IPS DF 4.7 (cell line): ENCODE measurements around the gene AGXT.

Source experiments
- DNase-seq: peaks from one replicate; pipeline ENCODE4 v3.0.0-alpha.2; 2013; ENCODE audit warnings: low spot score; ENCODE audit errors: extremely low read depth

Gene AGXT

DNA sequence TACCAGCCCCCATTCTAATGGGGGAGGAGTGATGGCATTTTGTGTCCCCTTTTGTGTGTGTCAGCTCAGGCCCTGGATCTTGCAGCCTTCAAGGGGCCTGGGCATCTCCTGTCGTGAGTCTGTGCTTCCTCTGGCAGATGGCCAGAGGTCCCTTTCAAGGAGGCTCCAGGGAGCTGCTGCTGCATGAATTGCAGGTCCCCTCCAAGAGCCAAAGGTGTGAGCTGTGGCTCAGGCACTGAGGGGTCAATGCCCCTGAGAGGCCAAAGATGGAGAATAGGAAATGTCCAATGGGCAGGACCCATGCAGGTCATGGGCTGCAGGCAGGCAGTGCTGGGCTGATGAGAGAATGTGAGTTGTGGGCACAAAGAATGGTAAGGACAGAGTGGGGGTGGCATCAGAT is 16.9 kb downstream of the AGXT start:
- no peak for DNase-seq

DNA sequence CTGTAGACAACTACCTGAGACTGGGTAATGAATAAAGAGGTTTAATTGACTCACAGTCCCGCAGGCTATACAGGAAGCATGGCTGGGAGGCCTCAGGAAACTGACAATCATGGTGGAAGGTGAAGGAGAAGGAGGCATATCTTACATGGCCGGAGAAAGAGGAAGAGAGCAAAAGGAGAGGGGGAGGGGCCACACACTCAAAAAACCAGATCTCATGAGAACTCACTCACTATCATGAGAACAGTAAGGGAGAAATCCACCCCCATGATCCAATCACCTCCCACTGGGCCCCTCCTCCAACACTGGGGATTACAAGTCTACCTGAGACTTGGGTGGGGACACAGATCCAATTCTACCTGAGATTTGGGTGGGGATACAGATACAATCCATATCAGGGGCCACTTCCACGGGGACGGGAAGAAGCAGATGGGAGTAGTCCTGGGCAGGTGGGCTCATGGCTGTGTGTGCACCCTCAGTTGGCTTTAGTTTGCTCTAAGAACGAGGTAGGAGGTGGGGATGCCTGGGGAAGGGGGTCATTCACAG is 17.5 kb downstream of the AGXT start:
- DNase-seq, result no peak

DNA sequence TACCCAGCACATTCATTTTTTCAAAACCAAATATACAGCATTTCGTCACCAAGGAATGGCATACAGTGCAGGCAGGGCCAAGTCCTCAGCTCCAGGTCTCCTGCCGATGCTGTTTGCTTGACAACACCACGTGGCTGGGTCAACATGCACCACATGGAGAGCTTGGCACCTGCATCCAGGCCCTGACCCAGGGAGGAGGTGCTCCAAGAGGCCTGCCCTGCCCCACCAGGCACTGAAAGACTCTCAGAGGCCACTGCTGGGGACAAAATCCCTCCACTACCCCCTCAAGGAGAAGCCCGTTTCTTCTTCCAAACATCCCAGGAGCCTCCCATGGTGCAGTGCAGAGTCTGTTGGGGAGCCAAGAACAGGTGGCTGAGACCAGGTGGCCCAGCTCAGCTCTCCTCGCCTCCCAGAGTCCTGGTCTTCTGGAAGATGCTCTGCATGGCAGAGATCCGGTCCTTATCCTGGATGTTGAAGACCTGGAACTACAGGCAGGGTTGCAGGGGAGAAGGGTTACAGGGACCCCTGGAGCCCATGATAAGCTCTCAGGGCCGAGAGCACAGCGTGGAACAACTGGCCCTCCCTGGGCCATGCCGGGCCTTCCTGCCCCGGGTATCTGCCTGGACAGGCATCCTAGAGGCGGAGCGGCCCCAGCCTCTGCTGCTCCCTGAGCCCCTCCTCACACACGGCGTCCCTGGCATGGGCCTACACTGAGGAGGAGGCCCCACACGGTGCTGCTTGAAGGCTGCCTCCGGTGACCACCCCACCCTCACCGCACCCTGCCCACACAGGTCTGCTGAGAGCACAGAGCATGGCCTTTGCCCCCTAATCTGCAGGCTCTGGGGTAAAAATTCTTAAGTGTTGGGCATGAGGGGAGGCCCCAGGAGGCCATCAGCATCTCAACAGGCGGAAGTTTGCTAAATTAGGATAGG is 18.3 kb downstream of the AGXT start:
- DNase-seq, result no peak

DNA sequence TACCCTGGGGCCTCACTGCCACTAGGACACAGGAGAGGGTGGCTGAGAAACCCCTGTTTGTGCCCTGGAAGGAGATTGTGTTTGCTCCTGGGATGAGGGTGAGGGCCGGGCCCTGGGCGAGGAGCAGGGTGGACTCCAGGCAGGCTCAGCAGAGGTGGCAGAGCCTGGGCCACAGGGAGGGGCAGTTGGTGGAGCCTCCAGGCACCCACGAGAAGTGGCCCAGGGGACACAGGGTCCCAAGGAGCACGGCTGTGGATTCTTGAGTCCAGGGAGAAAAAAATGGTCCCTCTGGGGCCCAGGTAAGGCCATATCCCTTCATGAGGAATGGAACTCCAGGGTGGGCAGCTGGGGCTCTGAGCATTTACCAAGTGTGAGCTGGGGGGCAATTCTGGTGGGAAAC is 19.0 kb downstream of the AGXT start:
- no peak for DNase-seq

DNA sequence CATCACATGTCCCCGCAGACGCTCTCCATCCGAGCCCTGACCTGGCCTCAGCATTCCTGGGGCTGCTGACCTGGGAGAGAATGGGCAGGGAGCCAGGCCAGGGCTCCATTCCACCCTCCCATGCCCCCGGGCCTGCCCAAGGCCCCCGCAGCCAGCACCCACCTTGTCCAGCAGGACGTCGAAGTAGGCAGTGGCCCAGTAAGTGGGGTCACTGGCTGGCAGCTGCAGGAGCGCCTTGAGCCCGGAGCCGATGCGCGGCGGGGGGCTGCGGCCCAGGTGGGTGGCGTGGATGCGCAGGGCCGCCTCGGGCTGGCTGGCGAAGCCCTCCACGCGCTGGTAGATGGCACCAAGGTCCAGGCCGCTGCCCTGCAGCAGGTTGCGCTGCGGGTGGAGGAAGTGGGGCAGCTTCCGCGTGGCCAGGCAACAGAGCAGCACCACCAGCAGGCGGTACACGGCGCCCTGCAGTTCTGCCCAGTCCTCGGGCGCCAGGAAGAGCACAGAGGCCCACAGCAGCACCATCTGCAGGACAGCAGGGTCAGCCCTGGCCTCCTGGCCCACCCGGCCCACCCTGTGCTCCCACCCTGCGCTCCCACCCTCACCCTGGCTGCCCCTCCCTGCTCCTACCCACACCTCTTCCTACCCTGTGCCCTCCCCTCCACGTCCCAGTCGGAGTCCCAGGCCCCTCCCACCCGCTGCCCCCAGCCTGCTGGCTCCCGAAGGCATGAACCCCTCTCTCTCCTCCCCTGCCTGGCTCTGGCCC is 19.7 kb downstream of the AGXT start:
- DNase-seq, result no peak

DNA sequence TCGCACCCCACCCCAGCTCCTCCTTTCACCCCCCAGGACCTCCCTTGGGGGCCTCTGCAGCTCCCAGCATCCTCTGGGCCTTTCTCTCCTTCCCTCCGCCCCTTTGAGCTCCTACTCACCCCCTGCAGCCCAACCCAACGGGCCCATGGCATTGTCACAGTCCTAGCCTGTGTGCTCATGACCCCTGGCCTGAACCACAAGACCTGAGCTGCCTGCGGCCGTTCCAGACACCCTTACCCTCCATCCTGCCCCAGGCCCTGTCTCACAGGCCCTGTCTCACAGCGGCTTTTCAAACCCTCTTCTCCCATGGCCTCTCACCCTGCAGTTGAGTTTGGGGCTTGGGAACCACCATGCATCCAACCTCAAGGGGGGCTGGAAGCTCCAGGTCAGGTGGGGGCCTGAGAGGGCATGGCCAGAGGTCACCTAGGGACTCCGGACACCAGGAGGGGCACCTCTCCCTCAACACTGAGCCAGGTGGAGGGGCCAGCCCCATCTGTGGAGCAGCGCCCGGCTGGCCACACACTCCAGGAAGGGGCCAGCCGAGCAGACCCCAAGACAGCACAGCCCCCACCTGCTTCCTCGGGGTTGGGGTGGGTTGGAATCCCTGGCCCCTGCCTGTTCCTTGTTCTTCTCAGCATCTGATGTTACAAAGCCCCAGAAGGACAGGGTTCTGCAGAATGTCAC is 20.4 kb downstream of the AGXT start:
- DNase-seq, result no peak

DNA sequence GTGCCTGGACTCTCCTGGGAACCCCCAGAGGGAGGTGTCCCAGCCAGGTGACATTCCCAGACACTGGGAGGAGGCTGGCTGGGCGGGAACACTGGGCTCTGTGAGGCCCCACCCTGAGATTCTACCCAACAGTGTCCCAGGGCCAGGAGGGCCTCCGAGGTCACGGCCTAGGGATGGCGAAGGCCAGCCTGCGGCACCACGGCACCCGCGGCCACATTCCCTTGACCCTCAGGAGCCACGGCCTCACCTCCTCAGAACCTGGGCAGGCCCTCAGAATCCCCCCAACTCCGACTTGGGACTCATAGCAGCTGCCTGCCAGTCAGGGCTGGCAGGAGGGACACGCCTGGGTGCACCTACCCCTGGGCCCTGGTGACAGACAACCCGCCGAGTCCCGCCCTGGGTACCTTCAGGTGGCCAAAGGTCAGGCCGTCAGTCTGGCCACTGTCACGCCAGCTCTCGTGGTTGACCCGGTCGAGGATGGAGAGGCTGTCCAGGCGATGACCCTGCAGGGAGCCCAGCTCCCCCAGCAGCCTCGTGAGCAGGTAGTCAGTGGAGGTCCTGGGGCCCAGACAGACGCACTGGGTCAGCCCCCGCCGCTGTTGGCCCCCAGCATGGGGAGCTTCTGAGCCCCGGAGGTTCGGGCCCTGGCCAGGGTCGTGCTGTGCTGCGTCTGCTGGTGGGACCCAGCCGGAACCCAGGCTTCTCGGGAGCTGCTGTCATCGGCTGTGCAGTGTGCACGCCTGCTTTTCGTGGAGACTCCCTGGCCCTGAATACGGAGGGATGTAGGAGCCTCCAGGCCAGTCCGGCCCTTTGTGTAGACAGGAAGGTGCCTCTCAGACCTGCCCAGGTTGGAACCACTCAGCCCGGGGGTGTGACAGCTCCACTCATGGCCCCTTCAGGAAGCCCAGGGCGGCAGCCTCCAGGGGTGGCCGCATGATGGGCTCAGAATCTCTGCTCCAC is 21.3 kb downstream of the AGXT start:
- no peak for DNase-seq

DNA sequence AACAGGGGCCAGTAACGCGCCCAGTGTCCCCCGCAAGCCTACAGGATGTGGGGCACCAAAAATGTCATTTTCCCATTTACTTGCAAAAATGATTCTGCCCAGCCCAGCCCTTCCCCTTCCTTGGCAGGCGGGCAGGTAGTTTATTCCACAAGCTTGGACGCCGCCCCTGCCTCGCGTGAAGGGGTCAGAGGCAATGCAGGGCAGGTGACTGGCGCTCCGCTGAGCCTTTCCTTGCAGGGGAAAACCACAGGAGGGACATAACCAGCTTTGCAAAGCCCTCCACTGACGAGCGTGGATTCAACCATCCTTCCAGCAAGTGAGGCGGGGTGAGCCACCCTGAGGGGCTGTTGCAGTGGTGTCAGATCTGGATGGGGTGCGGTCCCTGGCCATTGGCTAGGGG is 22.1 kb downstream of the AGXT start:
- DNase-seq, result no peak

DNA sequence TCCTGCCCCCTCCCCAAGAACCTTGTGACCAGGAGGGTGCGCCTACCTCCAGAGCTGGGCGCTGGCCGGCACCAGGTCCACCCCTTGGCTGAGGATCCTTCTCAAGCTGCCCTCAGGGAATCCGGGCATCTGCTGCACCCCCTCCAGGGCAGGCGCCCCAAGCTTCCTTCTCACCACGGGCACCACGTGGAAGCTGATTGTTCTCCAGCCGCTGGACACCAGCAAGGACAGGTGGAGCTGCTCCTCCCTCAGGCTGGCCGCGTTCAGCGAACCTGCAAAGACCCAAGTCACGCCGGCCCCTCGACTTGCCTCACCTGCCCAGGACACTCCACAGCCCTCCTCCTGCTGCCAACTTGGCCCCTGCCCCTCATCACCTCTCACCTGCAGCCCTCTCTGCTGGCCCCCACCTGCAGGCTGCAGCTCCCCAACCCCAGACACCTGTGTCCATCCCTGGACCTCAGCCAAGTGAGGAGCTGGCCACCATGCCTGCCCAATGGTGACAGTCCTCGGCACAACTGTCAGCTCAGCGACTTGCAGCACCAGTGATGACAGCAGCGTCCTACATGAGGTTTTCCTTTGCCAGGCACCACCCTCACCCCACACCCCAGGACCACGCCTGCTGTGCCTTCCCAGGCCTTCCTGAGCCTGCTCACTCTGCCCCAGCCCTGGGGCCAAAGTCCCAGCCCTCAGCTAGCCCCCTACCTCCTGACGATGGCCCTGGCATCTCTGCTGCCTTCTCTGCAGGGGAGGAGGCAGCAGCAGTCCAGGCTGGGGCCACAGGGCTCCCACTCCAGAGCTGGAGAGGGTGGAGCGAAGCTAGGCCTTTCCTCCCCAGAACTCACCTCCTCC is 23.1 kb downstream of the AGXT start:
- no peak for DNase-seq

DNA sequence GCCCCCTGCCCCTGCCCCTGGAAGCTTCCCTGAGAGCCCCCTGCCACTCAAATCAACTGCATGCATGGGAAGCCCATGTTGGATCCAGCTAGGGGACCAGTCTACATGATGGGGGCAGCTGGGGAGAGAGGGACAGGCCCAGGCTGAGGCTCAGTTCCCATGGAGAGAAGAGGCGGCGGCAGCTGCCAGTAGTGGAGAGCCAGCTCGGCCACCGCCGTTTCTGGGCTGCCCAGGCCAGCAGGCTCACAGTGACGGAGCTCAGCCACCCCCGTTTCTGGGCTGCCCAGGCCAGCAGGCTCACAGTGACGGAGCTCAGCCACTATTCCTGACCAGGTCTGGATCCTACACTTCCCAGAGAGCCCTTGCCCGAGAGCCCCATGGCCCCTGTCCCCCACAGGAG is 23.7 kb downstream of the AGXT start:
- no peak for DNase-seq

DNA sequence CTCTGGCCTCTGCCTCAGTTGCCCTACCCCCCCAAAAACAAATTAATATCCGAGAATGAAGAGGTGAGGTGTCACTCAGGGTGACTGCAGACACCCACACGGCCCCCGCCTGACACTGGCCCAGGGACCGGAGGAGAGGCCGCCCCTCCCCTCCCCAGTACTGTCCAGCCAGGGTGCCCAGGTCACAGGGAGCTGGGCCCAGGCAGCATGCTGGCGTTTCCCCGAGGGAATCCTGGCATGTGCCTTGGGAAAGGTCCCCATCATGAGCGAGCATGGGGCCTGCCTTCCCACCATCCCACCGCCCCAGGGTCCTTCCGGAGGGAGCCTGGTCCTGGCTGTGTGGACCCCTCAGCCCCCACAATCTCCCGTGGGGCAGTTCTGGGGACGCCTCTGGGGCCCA is 24.3 kb downstream of the AGXT start:
- no peak for DNase-seq

DNA sequence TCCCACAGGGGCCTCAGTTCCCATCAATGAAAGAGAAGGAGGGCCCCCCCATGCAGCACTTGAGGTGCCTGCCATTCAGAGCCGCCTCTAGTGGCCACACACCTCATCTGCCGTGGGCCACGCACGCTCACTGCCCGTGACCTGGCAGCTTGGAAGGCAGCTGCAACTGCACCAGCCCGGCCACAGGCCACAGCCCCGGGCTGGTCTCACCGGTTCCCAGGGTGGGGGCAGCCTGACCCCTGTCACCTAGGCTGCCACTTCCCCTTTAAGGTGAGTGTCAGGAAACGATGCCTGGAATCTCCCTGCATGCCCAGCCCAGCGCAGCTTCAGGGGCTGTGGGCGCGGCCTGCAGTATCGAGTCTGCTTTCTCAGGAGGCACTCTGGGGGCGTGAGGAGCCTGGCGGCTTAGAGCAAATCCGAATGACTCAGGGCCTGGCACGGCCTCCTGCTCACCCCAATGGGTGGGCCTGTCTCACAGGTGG is 24.8 kb downstream of the AGXT start:
- DNase-seq, result no peak

DNA sequence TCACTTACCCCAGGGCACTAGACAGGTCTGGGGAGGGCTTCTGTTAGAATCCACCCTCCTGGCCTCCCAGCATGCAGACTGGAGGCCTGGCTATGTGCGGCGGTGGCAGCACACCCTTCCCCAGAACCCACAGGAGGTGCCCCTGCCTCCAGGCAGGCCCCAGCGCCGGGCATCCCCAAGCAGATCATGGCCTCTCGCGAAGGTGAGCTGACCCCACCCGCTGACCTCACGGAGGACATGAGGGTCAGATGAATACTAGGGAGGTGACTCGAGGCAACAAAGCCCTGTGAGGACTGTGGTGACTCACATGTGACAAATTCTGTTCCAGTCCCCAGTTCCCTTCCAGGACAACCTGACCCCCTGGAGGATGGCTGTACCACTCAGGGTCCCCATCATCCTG is 25.4 kb downstream of the AGXT start:
- no peak for DNase-seq

DNA sequence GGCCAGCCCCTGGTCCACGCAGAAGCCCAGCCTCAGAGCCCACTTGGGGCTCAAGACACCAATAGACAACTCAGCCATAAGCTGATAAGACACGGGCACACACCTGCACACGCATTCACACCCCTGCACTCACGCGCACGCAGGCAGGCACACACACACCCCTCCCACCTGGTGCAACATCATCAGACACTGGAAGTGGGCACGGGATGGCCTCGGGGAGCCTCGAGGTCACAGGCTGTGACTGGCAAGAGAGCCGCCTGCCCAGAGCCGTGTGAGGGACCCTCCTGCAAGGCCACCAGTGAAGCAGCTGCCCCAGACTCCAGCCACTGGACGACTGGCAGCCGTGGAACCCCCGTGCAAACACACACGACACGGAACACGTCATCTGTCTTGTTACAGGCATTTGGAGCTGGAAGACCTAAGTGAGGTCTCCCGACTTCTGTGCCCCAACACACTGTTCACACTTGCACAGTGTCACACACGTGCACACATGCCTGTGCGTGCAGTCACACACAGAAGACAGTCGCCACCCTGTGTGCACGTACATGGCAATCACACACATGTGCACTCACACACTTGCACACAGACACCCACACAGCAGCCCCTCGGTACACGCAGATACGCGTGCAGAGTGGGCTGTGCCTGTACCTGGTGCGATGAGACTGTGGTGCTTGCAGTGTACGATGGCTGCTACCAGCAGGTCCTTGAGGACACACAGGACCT is 26.4 kb downstream of the AGXT start:
- DNase-seq, result no peak

DNA sequence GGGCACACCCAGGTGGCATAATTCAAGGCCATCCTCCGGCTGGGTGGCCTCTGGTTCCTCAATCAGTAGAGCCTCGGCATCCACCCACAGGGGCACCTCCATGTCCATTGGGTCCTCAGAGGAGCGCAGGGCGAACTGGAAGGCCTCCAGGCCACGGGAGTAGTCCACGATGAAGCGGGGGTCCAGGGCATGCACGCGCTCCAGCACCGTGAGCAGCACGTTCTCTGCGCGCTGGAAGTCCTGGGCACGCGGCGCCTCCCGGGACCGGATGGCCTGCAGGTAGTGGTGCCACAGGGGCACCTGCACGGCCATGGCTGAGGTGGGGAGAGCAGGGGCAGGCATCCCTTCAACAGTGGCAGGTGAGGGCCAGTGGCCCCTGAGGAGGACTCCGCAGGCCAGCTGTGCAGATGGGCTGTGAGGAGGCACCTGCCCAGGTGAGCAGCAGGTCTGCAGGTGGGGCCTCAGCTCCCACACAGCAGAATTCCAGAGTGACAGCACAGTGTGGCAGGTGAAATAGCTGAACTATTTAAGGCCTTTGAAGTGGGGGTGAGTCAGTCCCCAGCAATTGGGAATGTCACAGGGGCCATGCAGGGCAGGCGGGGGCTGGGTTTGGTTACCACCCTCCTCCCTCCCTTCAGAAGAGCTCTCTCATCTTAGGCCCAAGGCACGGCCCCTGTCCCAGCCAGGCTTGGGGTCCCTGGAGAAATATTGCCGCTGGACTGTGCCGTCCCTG is 27.2 kb downstream of the AGXT start, which contains the start of gene MAB21L4:
MAB21L4 (minus strand) TSS at position 501 of the 733 bp plus-strand sequence; CDS start at position 342, 159 bp downstream.
- no peak for DNase-seq

DNA sequence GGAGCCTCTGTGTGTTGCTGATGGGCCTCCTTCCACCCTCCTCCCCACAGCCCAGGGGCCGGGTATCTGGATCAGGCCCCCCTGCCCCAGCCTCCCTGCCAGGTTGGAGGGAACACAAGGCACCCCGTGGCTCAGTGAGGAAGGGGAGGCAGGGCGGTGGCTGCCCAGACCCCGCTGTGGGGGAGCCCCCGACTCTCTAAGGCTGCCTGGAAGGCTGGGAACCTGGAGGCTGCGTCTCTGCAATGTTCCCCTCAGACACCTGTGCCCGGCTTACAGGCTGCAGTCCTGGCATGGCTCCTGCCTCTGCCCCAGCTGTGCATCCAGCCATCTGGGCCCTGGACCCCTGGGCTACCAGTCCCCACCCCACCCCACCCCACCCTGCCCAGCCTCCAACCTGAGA is 27.8 kb downstream of the AGXT start:
- DNase-seq, result no peak

DNA sequence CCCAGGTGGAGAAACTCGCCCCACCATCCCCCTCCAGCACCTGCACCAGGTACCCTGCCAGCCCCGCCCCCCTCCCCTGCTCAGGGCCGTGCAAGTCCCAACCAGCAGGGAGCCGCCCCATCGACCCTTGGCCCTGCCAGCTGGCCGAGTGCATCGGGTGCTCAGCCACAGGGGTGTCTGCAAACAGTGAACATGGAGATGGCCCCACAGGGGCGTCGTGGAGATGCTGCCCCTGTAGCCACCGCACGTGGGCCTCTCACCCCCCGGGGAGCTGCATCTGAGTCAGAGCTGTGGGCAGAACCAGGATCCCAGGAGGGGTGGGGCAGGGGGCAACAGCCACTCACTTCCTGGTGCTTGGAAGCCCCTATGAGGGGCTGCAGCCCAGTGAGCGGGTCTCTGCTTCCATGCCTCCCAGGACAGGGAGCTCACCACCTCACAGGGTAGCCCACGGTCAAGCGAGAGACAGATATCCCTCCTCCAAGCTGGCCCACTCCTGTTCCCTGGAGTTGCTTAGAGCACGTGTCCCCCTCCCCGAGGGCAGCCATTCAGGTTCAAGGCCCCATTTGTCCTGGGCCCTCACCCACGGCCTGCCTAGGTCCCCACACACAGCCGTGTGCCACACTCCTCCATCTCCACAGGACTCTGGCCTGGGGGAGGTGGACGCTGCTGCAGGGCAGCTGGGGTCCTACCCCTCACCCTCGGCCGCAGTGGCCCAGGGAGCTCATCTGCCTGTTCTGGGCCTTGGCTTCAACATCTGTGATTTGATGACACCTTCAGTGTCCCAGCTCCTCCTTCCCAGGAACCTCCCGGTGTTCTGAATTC is 28.5 kb downstream of the AGXT start:
- DNase-seq, result no peak
